PFSK-1 (cell line): ENCODE measurements around the gene ANKRD2.

Experiments
- POLR2AphosphoS5 ChIP-seq: IDR thresholded peaks from 2 replicates; pipeline ENCODE4 v1.6.1; 2012; ENCODE audit warnings: low read depth, mild to moderate bottlenecking, control low read depth, low read length, moderate library complexity
- REST ChIP-seq, 2 experiments: IDR thresholded peaks; 2 replicates each; pipeline versions ENCODE4 v1.6.1 to v1.8.0; 2011 to 2012; ENCODE audit warnings: low read depth in 2 of 2, low read length in 2 of 2, control low read depth in 1 of 2, inconsistent platforms in 1 of 2, mild to moderate bottlenecking in 1 of 2, moderate library complexity in 1 of 2; ENCODE audit not compliant: insufficient read depth in 1 of 2
- TAF1 ChIP-seq: IDR thresholded peaks from 2 replicates; pipeline ENCODE4 v1.6.1; 2012; ENCODE audit warnings: low read length, control low read depth, borderline replicate concordance; ENCODE audit not compliant: insufficient read depth

- TF ChIP-seq TAF1, result no peak
- no peak for TF ChIP-seq POLR2AphosphoS5
- no peak for TF ChIP-seq REST (IDR thresholded peaks at IDR 0.05; ENCODE audit: insufficient read depth in 1 of 2, low read depth in 2 of 2, low read length in 2 of 2)
Observed at GRCh38 chr10:97580421-97581367, 8.1 kb downstream of the ANKRD2 start.
